GM21390 (cell line): ENCODE results near the gene AGPAT3.

Source experiments
- ATAC-seq: cut with Tn5 transposase; IDR thresholded peaks from one replicate; pipeline ENCODE4 v1.9.1; 2021; ENCODE audit not compliant: unreplicated experiment

Gene AGPAT3

GRCh38 chr21:43921571-43921978 lies 56.6 kb downstream of the AGPAT3 start:
- no peak for ATAC-seq

GRCh38 chr21:43921979-43922945 lies 57.2 kb downstream of the AGPAT3 start:
- ATAC-seq, result no peak

GRCh38 chr21:43922949-43923348 lies 57.9 kb downstream of the AGPAT3 start:
- ATAC-seq, result no peak

GRCh38 chr21:43923391-43923790 lies 58.4 kb downstream of the AGPAT3 start:
- no peak for ATAC-seq

GRCh38 chr21:43924421-43925095 lies 59.5 kb downstream of the AGPAT3 start:
- ATAC-seq, result no peak

GRCh38 chr21:43925096-43925481 lies 60.1 kb downstream of the AGPAT3 start:
- ATAC-seq, result no peak

GRCh38 chr21:43925609-43926008 lies 60.6 kb downstream of the AGPAT3 start:
- ATAC-seq, result no peak

- no peak for ATAC-seq
These were observed 61.2 kb downstream of the AGPAT3 start for GRCh38 chr21:43926196-43926595.

GRCh38 chr21:43927591-43928221 lies 62.7 kb downstream of the AGPAT3 start:
- no peak for ATAC-seq

- no peak for ATAC-seq
These were observed 63.5 kb downstream of the AGPAT3 start for GRCh38 chr21:43928222-43929125.

GRCh38 chr21:43929217-43929971 lies 64.4 kb downstream of the AGPAT3 start:
- ATAC-seq, result no peak

GRCh38 chr21:43930074-43930847 lies 65.2 kb downstream of the AGPAT3 start:
- no peak for ATAC-seq

GRCh38 chr21:43930848-43931375 lies 65.9 kb downstream of the AGPAT3 start:
- ATAC-seq, result no peak

- ATAC-seq, result no peak
These were observed 66.5 kb downstream of the AGPAT3 start for GRCh38 chr21:43931489-43931888.

- ATAC-seq, result no peak
These were observed 67.0 kb downstream of the AGPAT3 start for GRCh38 chr21:43932005-43932404.

GRCh38 chr21:43933199-43933598 lies 68.2 kb downstream of the AGPAT3 start:
- no peak for ATAC-seq

GRCh38 chr21:43933680-43934079 lies 68.7 kb downstream of the AGPAT3 start:
- no peak for ATAC-seq

- ATAC-seq, result no peak
These were observed 69.1 kb downstream of the AGPAT3 start for GRCh38 chr21:43934116-43934515.
